HepG2 (cell line): ENCODE data around the gene MARCHF6. TPM values are rescaled to one million over a fixed set of nuclear protein-coding genes. Genes with fewer than 3 reads are reported as not detected.

ENCODE experiments used
- PHF20 ChIP-seq: sonication (generic); formaldehyde crosslinking; IDR thresholded peaks from 2 replicates; pipeline ENCODE4 v1.5.0; 2020; ENCODE audit warnings: mild to moderate bottlenecking, missing genetic modification reagents
- RXRB ChIP-seq: IDR thresholded peaks from 2 replicates; pipeline ENCODE4 v1.6.1; 2016; ENCODE audit warnings: borderline replicate concordance, missing genetic modification reagents, missing compliant biosample characterization
- SOX6 ChIP-seq, 2 experiments: fragments of 450-650 bp in 1 of 2; sonication (generic) in 1 of 2; formaldehyde crosslinking in 1 of 2; IDR thresholded peaks; 2 replicates each; pipeline versions ENCODE4 v1.4.0 to v1.6.1; 2017 to 2020; ENCODE audit warnings: antibody characterized with exemption in 1 of 2, mild to moderate bottlenecking in 1 of 2, missing genetic modification reagents in 1 of 2
- ZBTB7A ChIP-seq: sonication (generic); formaldehyde crosslinking; IDR thresholded peaks from 2 replicates; pipeline ENCODE4 v1.8.0; 2022; ENCODE audit warnings: mild to moderate bottlenecking, missing genetic modification reagents
- ZFY ChIP-seq: sonication (generic); formaldehyde crosslinking; IDR thresholded peaks from 2 replicates; pipeline ENCODE4 v1.4.0; 2020; ENCODE audit warnings: missing genetic modification reagents
- ZNF143 ChIP-seq: sonication (generic); formaldehyde crosslinking; IDR thresholded peaks from 2 replicates; pipeline ENCODE4 v1.4.0; 2020; ENCODE audit warnings: missing genetic modification reagents
- ZNF607 ChIP-seq: sonication (generic); formaldehyde crosslinking; IDR thresholded peaks from 2 replicates; pipeline ENCODE4 v1.5.1; 2020; ENCODE audit warnings: missing genetic modification reagents, mild to moderate bottlenecking, borderline replicate concordance
- ZNF687 ChIP-seq: sonication (generic); formaldehyde crosslinking; IDR thresholded peaks from 2 replicates; pipeline ENCODE4 v1.5.1; 2020; ENCODE audit warnings: mild to moderate bottlenecking, missing genetic modification reagents, moderate library complexity
- ZNF773 ChIP-seq: sonication (generic); formaldehyde crosslinking; IDR thresholded peaks from 2 replicates; pipeline ENCODE4 v1.4.0; 2020; ENCODE audit warnings: missing genetic modification reagents, borderline replicate concordance
- polyA plus RNA-seq, 8 experiments: library from polyadenylated mRNA; depleted of rRNA in 3 of 8; stranded (reverse) in 7 of 8; unstranded in 1 of 8; fragments of >200 nt; fragmentation: Illumina TruSeq in 4 of 8; extraction: Trizol in 4 of 8; gene quantifications; 2 replicates each; pipeline versions ENCODE4 v1.2.1 to v1.2.3, GENCODE V29; 2011 to 2016; ENCODE audit warnings: low read depth in 4 of 8, missing spikeins in 1 of 8, mixed read lengths in 1 of 8; ENCODE audit not compliant: insufficient read depth in 1 of 8
- total RNA-seq, 5 experiments: library from RNA; depleted of rRNA; stranded (reverse); fragments of >200 nt; fragmentation: Illumina TruSeq; extraction: Trizol; gene quantifications; 2 replicates each; pipeline ENCODE4 v1.2.3, GENCODE V29; 2016; ENCODE audit warnings: low read depth in 1 of 5
- TF ChIP-seq, protein P1 (sequence below): sonication (generic); formaldehyde crosslinking; IDR thresholded peaks from 2 replicates; pipeline ENCODE4 v1.4.0; 2020; ENCODE audit warnings: missing genetic modification reagents, mild to moderate bottlenecking, borderline replicate concordance
- TF ChIP-seq, protein P2 (sequence below): sonication (generic); formaldehyde crosslinking; IDR thresholded peaks from 2 replicates; pipeline ENCODE4 v1.5.1; 2020; ENCODE audit warnings: missing genetic modification reagents, mild to moderate bottlenecking, borderline replicate concordance
- TF ChIP-seq, protein P3 (sequence below): IDR thresholded peaks from 2 replicates; pipeline ENCODE4 v1.6.1; 2016; ENCODE audit warnings: low read depth
- TF ChIP-seq, protein P4 (sequence below): sonication (generic); formaldehyde crosslinking; IDR thresholded peaks from 2 replicates; pipeline ENCODE4 v1.4.0; 2020; ENCODE audit warnings: missing genetic modification reagents

MARCHF6 gene
- total and polyA plus RNA-seq, 2 of the 13 experiments (the other 11 are each of a cell fraction or from before 2014, with no cell fraction given), result 48.6 to 107 TPM

DNA sequence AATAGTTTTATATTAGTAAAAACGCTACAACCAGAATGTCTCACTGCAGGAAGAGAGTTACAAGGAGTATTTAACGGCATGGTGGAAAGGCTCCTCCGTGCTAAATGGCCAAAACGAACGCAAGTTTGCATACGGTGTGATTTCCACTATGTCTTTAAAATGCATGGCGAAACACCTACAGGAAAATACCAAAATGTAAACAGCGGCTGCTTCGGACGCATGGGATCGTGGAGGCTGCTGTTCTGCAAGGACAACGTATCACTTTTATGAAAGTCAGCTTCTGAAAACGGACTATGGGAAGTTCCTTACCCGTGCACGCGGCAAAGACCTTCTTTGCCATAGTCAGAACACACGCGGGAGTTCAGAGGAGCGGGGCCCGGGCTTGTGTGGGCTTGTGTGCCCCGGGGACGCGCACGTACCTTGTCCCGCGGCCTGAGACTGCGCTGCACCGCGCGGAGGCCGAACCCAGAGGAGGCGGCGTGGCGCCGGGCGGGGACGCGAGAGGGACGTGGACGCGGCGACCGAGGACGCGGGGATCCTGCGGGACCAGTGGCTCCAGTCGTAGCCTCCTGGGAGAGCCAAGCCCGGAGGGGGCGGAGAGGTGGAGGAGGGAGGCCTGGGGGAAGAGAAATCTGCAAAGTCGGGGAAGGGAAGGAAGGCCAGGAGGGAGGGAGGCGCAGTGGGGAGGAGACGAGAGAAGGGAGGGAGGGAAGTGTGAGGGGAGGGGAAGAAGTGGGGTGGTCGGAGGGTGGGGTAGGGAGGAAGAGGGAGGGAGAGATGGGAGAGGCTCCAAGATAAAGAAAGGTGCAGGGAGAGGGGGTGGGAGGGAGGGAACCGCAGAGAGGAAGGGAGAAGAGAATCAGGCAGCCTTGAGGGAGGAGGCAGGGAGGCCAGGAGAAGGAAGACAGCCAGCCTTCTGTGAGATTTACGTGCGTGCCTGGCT is 46.0 kb upstream of the MARCHF6 start, which contains the start of gene CMBL (continued):
- TF ChIP-seq, protein P1, sequence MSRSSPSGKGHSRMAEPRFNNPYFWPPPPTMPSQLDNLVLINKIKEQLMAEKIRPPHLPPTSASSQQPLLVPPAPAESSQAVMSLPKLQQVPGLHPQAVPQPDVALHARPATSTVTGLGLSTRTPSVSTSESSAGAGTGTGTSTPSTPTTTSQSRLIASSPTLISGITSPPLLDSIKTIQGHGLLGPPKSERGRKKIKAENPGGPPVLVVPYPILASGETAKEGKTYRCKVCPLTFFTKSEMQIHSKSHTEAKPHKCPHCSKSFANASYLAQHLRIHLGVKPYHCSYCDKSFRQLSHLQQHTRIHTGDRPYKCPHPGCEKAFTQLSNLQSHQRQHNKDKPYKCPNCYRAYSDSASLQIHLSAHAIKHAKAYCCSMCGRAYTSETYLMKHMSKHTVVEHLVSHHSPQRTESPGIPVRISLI (CRISPR knock-in tag), result 0 out of 2 replicates have a peak, but pooled peaks have one; percentile 17
- TF ChIP-seq ZNF607, result peak; percentile 81
- TF ChIP-seq ZNF687 (CRISPR knock-in tag), result peak; percentile 94
- no peak for TF ChIP-seq ZNF143 (CRISPR knock-in tag)
- TF ChIP-seq, protein P2, sequence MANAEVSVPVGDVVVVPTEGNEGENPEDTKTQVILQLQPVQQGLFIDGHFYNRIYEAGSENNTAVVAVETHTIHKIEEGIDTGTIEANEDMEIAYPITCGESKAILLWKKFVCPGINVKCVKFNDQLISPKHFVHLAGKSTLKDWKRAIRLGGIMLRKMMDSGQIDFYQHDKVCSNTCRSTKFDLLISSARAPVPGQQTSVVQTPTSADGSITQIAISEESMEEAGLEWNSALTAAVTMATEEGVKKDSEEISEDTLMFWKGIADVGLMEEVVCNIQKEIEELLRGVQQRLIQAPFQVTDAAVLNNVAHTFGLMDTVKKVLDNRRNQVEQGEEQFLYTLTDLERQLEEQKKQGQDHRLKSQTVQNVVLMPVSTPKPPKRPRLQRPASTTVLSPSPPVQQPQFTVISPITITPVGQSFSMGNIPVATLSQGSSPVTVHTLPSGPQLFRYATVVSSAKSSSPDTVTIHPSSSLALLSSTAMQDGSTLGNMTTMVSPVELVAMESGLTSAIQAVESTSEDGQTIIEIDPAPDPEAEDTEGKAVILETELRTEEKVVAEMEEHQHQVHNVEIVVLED (CRISPR knock-in tag), result peak; percentile 65
- peak; percentile 88 for TF ChIP-seq ZFY (CRISPR knock-in tag)
- TF ChIP-seq SOX6 (IDR thresholded peaks at IDR 0.05), result no peak
- TF ChIP-seq SOX6 (CRISPR knock-in tag; IDR thresholded peaks at IDR 0.05), result 0 out of 2 replicates have a peak, but pooled peaks have one; percentile 26
- peak; percentile 84; the same call in 1 of the 2 replicates for TF ChIP-seq ZNF773 (CRISPR knock-in tag)
- peak; percentile 82; the same call in 1 of the 2 replicates for TF ChIP-seq ZBTB7A (CRISPR knock-in tag)
- TF ChIP-seq, protein P3, sequence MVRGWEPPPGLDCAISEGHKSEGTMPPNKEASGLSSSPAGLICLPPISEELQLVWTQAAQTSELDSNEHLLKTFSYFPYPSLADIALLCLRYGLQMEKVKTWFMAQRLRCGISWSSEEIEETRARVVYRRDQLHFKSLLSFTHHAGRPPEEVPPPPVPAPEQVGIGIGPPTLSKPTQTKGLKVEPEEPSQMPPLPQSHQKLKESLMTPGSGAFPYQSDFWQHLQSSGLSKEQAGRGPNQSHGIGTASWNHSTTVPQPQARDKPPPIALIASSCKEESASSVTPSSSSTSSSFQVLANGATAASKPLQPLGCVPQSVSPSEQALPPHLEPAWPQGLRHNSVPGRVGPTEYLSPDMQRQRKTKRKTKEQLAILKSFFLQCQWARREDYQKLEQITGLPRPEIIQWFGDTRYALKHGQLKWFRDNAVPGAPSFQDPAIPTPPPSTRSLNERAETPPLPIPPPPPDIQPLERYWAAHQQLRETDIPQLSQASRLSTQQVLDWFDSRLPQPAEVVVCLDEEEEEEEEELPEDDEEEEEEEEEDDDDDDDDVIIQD (CRISPR knock-in tag), result no peak
- 0 out of 2 replicates have a peak, but pooled peaks have one; percentile 22 for TF ChIP-seq PHF20 (CRISPR knock-in tag)
- TF ChIP-seq, protein P4, sequence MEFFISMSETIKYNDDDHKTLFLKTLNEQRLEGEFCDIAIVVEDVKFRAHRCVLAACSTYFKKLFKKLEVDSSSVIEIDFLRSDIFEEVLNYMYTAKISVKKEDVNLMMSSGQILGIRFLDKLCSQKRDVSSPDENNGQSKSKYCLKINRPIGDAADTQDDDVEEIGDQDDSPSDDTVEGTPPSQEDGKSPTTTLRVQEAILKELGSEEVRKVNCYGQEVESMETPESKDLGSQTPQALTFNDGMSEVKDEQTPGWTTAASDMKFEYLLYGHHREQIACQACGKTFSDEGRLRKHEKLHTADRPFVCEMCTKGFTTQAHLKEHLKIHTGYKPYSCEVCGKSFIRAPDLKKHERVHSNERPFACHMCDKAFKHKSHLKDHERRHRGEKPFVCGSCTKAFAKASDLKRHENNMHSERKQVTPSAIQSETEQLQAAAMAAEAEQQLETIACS (CRISPR knock-in tag), result peak; percentile 94
- TF ChIP-seq RXRB, result 0 out of 2 replicates have a peak, but pooled peaks have one; percentile 12
